Activated CD4-positive, alpha-beta T cell treated with anti-CD3 and anti-CD28 coated beads for 1 hour (primary cell): Measurements from ENCODE around the gene SPACA5.
"Not testable (repeated sequence)": the region's sequence is repeated elsewhere in the genome, so short reads cannot be mapped to it uniquely, and the experiment has no call there.

Source experiments
- DNase-seq: peaks from one replicate; pipeline ENCODE4 v3.0.0-alpha.2; 2020

Gene SPACA5

DNA sequence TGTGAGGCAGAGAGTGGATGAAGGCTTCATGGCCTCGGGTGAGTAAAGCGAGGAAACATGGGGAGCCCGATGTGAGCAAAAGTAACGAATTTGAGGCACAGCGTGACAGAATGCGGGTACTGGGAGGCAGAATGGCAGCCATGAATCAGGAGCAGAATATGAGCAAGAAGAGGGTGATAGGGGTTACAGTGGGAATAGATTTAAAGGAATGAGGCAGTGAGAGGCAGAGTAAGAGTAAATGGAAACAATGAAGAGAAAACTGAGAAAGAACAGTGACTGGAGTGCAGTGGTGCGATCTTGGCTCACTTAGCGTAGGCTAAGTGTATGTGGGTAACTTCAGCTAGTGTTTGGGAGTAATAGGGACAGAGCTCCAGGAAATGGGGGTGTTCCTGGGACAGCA is at the start of gene SPACA5:
Gene SPACA5, plus strand, starts transcription at position 301 of the 400 bp plus-strand sequence. CDS start 815 bp downstream, outside the sequence.
- not testable (repeated sequence) for DNase-seq

DNA sequence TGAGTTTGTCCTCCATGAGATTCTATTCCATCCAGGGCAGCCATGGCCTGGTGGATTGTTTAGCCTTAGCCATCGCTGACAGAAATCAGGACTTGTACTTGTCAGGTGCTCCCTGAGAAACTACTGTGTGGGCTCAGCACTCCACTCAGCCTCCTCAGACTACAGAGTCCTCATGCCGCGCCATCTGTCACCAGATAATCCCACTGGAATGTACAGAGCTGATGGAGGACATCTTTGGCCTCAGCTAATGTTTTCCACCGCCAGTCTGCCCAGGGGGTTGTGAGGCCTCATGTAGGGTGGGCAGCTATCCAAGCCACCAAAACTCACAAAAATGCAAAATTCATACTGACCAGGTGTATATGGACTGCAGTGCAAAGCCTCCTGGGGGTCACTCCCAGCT is 48.6 kb upstream of the SPACA5 start:
- not testable (repeated sequence) for DNase-seq

DNA sequence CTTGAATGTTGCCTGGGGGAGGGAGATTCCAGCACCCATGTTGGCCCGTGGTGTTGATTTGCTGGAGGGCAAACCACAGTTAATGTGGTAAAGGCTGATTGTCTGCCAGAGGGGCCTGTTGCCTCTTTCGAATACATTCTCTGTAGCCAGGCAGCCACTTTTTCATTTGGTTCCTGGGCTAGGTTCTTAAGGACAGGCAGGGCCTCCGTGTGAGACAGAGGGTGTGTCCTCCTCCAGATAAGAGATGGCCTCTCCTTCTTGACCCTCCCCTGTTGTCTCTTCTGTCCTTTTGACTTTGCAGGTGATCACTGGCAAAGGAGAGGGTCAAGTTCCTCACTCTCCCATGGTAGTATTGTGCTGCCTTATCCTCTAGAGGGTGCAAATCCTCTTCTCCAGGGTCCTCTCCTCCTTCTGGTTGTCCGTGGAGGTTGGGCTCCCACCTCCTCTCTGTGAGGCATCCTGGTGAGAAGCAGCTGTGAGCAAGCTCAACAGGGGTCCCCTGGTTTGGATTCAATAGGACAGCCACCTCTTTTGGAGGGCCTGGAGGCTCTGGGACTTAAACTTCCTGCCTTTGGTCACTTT is 47.9 kb upstream of the SPACA5 start:
- DNase-seq = no peak

GRCh38 chrX:47960406-47960805 is 46.4 kb upstream of the SPACA5 start:
- no peak for DNase-seq

DNA sequence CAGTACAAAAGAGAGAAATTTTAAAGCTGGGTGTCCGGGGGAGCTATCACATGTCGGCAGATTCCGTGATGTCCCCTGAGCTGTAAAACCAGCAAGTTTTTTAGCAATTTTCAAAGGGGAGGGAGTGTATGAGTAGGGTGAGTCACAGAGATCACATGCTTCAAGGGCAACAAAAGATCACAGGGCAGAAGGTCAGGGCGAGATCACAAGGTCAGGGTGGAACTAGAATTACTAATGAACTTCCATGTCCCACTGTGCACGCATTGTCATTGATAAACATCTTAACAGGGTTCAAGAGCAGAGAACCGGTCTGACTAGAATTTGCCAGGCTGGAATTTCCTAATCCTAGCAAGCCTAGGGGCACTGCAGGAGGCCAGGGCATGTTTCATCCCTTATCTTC is 45.0 kb upstream of the SPACA5 start:
- DNase-seq = not testable (repeated sequence)

GRCh38 chrX:47965526-47965925 is 41.3 kb upstream of the SPACA5 start:
- not testable (repeated sequence) for DNase-seq

DNA sequence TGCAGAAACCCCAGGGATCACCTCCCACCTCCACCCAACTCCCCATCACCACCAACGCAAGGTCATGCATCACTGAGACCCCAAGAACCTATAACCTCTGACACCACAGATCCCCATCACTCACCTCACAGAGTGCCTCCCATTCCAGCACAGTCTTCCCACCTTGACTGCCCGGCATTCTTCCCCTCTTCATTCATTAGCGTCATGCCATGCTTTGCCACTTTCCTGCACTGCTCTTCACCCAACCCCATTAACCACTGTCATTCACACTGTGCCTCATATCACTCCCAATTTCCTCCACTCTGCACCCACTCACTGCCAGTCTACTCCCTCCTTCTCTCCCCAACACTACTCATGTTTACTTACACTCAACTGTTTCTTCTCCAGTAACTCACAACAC is 33.6 kb upstream of the SPACA5 start:
- DNase-seq = no peak

DNA sequence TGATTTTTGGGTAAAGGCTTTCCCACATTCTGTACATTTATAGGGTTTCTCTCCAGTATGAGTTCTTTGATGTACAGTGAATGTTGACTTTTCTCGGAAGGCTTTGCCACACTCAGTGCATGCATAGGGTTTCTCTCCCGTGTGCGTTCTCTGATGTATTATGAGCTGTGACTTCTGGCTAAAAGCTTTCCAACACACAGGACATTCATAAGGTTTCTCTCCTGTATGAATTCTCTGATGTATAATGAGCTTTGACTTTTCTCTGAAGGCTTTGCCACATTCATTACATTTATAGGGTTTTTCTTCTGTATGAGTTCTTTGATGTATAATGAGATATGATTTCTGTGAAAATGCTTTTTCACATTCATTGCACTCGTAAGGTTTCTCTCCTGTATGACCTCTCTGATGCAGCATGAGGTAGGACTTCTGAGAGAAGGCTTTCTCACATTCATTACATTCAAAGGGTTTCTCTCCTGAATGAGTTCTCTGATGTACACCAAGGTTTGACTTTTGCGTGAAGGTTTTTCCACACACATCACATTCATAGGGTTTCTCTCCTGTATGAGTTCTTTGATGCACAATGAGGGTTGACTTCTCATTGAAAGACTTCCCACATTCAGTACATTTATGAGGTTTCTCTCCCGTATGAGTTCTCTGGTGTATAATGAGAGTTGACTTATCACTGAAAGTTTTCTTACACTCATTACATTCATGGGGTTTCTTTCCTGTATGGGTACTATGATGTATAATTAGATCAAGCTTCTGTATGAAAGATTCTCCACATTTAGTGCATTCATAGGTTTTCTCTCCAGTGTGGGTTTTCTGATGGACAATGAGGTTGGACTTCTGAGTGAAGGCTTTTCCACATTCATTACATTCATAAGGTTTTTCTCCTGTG is 30.3 kb upstream of the SPACA5 start:
- DNase-seq = no peak

DNA sequence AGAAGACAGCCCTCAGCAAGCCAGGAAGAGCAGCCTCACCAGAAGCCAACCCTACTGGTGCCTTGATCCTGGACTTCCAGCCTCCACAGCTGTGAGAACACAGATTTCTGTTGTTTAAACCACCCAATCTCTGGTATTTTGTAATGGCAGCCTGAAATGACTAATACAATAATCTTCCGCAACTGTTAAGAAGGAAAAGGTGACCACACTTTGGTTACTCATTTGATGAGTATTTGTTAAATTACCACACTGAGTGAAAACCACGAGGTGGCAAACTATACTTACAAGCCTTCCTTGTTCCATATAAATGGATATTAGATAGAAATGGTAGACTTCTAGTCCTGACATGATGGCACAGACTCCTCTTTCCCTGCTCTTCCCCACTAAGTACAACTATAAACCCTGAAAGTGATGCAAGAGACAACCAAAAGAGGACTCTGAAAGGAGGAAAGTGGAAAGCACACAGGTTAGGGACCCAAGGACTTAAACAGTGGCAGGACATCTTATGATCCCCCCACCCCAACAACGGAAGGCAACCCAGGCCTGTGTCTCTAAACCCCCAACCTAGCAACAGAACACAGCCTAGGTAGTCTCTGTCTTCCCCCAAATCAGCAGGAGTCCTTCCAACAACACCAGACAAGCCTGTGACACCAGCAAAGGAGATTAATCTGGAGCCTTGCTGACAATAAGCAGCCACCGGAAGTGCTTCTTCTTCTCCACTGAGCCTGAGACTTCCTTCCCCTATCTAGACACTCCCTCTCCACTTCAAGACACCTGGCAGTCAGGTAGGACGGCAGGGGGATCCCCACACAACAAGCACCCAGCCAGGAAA is 15.3 kb upstream of the SPACA5 start:
- DNase-seq = no peak

- no peak for DNase-seq
These were observed 14.8 kb upstream of the SPACA5 start for GRCh38 chrX:47992095-47992380.

GRCh38 chrX:47992669-47993068 is 14.1 kb upstream of the SPACA5 start:
- no peak for DNase-seq

GRCh38 chrX:48001260-48001659 is 5.5 kb upstream of the SPACA5 start:
- DNase-seq = no peak

DNA sequence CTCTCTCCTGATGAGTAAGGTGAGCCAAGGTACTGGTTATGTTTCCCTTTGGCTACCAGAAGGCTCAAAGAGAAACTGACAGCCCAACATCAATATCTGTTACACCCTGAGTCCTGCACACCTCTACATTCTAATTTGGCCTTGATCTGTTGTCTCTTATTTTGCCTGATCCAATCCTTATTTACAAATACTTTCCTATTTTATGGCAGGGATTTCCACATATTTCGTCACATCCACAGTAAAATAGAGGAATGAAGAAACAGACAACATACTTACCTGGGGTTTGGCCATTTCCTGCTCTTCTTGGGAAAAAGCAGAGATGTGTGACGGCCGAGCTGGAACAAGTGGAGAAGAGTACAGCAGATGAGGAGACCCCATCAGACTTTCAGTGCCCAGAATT is 4.5 kb upstream of the SPACA5 start:
- DNase-seq = no peak

- no peak for DNase-seq
These were observed 3.9 kb upstream of the SPACA5 start for GRCh38 chrX:48002929-48003328.

- DNase-seq = no peak
These were observed 3.4 kb upstream of the SPACA5 start for GRCh38 chrX:48003367-48003757.

- peak; percentile 83 for DNase-seq
These were observed 2.9 kb upstream of the SPACA5 start, which contains the start of gene ZNF182 for GRCh38 chrX:48003758-48004457. TSS of gene ZNF182 (minus strand) at chrX:48003989. CDS start at chrX:48002609, 1,380 bp downstream.

- not testable (repeated sequence) for DNase-seq
These were observed 2.7 kb downstream of the SPACA5 start for GRCh38 chrX:48009445-48009960.

GRCh38 chrX:48016583-48017310 is 10.0 kb downstream of the SPACA5 start:
- not testable (repeated sequence) for DNase-seq

DNA sequence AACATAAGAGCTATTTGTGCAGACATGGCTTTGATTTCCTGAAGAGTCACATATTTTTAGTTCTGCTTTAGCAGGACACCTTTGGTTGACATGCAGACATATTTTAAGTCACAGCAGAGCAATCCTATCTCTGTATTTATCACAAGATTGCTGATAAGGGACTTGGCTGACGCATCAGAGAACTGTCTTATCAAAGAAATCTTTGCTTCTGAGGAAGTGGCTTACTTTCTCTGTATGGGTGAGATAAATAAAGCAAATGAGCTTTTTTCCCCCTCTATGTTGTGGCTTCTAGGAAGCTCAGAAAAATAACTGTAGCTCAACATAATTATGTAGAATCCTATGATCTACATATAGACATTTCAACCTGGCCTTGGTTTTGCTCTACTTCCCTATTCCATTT is 13.1 kb downstream of the SPACA5 start:
- DNase-seq = not testable (repeated sequence)

DNA sequence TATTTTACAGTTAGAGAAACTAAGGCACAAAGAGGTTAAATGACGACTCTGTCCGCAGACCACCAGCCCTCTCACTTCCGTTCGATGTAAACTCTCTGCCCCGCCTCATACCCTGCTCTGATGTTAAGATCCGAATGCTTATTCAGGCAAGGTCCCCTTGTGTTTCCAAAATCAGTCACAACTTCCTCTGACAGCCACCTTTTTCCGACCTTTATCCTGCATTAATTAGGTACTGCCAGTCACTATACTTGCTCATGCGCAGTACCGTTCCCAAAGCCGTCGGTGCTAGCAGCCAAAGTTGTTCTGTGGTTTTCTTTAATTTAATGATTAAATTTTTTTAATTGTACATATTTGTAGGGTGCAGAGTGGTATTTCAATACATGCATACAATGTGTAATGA is 13.7 kb downstream of the SPACA5 start:
- DNase-seq = not testable (repeated sequence)

- DNase-seq = peak; percentile 57
These were observed 14.5 kb downstream of the SPACA5 start for GRCh38 chrX:48021026-48021900.
